Suppressor macrophage treated with lipopolysaccharide for 4 hours (primary cell): ENCODE data around the gene SOX15.

Source experiments
- DNase-seq: peaks from one replicate; pipeline ENCODE4 v3.0.0-alpha.2; 2020

The SOX15 gene

DNA sequence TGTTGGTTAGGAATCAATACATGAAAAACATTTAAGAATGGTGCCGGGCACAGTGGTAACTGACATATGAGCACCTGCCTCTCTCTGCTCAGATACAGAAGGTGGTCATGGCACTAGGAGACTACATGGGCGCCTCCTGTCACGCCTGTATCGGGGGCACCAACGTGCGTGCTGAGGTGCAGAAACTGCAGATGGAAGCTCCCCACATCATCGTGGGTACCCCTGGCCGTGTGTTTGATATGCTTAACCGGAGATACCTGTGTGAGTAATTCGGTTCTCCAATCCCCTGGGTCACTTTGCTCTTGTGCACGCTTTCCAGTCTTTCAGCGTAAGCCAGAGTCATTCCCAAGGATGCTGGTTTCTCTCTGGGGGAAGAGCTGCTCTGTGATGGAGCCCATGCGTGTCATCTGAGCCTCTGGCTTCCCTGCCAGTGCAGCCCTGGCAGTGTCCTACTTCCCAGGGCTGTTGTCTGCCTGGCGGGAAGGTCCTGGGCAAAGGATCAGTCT is 13.4 kb downstream of the SOX15 start:
- no peak for DNase-seq

GRCh38 chr17:7575959-7576358 is 13.9 kb downstream of the SOX15 start:
- no peak for DNase-seq

DNA sequence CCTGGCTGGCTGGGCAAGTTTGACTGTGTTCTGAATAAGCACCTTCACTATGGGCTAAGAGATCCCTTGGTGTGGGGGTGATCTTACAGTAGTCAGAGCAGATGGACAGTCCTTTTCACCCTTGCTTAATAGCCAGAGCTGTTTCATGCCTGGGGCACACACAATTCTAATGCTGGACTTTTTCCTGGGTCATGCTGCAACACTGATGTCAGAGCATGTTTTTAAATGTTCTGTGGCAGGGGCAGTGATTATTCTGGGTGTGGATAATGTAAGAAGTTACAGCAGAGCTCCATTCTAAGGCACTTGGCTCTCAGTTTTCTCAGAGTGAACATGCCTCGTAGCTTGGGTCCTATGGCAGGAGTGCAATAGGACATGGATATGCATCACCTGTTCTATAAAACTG is 14.4 kb downstream of the SOX15 start:
- DNase-seq, result no peak

- DNase-seq, result no peak
These were observed 15.5 kb downstream of the SOX15 start for GRCh38 chr17:7574176-7574953.

DNA sequence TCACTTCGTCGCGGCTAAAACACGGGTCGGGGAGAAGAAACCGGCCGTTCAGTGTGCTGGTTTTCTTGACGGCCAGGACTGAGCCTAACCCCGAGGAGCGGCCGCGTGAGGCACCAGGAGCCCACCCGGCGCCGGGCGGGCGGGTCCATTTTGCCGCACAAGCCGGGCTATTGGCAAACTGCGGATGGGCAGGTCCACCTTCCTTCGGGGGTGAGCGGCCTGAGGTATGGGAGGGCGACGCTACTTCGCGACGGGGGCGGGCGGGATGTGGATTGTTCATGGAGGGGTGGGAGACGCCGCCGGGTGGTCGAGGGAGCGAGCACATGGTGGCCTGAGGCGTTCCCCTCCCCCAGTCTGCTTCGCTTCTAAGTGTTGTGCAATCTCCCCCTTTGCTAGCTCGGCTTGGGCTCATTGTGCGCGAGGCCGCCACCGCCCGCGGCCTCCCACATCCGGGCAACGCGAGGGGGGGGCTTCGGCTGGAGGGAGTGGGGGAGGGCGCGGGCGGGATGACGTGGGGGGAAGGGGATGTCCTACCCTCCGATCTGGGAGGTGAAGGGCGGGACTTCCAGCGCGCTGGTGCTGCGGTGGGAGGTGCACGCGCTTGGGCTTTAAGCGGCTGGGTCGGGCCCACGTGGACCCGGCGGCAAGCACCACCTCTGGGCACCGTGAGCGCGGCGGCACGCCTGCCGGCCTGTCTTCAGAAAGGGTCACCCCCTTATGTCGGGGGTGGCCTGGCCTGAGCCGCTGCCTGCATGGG is 16.4 kb downstream of the SOX15 start:
- peak; percentile 97 for DNase-seq

DNA sequence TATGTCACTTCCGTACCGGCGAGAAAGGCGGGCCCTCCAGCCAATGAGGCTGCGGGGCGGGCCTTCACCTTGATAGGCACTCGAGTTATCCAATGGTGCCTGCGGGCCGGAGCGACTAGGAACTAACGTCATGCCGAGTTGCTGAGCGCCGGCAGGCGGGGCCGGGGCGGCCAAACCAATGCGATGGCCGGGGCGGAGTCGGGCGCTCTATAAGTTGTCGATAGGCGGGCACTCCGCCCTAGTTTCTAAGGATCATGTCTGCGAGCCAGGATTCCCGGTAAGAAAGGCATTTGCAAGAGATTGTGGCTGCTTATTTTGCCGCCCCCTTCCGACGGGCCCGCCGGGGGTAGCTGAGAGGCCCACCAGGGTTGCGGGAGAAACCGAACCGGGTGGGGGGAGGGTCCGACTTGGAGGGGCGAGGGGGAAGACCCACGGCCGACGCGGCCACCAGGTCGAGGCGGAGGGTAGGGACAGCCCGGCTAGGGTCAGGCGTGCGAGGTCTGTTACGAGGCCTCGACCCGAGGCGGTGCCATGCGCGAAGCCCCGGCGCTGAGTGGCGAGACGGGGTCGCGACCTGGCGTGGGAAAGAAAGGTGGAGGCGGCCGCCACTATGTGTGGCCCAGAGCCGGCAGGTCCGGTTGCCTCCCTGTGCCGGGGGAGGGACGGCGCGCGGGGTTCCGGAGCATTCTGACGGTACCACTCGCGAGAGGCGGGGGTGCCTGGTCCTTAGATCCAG is 17.1 kb downstream of the SOX15 start:
- peak; percentile 100 for DNase-seq

DNA sequence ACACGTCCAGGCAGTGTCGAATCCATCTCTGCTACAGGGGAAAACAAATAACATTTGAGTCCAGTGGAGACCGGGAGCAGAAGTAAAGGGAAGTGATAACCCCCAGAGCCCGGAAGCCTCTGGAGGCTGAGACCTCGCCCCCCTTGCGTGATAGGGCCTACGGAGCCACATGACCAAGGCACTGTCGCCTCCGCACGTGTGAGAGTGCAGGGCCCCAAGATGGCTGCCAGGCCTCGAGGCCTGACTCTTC is 17.6 kb downstream of the SOX15 start:
- no peak for DNase-seq

DNA sequence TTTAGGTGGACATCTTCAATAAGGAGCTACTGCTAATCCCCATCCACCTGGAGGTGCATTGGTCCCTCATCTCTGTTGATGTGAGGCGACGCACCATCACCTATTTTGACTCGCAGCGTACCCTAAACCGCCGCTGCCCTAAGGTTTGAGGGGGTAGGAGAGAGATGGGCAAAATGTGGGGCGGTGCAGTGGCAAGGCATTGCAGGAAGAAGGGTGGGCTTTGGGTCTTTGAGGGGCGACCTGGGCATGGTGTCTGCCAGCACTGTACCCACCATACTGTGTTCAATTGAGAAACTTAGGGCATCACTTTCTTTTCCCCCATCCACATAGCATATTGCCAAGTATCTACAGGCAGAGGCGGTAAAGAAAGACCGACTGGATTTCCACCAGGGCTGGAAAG is 19.5 kb downstream of the SOX15 start:
- no peak for DNase-seq

- no peak for DNase-seq
These were observed 20.3 kb downstream of the SOX15 start for GRCh38 chr17:7569571-7569970.

DNA sequence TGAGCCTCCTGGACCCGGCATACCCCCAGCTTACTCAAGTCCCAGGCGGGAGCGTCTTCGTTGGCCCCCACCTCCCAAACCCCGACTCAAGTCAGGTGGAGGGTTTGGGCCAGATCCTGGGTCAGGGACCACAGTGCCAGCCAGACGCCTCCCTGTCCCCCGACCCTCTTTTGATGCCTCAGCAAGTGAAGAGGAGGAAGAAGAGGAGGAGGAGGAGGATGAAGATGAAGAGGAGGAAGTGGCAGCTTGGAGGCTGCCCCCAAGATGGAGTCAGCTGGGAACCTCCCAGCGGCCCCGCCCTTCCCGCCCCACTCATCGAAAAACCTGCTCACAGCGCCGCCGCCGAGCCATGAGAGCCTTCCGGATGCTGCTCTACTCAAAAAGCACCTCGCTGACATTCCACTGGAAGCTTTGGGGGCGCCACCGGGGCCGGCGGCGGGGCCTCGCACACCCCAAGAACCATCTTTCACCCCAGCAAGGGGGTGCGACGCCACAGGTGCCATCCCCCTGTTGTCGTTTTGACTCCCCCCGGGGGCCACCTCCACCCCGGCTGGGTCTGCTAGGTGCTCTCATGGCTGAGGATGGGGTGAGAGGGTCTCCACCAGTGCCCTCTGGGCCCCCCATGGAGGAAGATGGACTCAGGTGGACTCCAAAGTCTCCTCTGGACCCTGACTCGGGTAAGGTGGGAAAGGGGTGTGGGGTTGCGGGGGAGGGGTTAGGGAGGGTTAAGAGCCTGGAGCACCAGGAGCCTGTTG is 26.6 kb downstream of the SOX15 start:
- no peak for DNase-seq

DNA sequence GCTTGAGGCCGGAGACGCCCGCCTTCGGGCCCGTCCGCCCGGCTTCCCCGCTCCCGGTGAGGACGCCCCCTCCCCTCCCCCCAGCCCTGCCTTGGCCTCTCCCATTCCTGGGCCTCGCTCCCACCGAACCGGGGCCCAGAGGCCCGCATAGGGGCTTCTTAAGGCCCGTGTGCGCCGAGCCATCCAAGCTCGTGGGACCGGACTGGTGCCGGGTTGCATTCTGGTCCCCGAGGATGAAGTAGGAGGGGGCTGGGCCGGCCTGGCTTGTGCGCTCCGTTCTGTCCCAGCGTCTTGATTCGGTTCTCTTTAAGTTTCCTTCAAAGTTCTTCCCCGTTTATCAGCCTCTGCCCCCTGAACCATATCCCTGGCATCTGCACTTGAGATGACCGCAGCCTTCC is 27.7 kb downstream of the SOX15 start:
- no peak for DNase-seq

- peak; percentile 97 for DNase-seq
These were observed 28.2 kb downstream of the SOX15 start, which contains the start of gene SENP3 for GRCh38 chr17:7561589-7562207. SENP3 (plus strand) TSS chr17:7561919; CDS start chr17:7563077, 1,158 bp downstream.

GRCh38 chr17:7561028-7561575 is 28.8 kb downstream of the SOX15 start:
- DNase-seq, result peak; percentile 89

DNA sequence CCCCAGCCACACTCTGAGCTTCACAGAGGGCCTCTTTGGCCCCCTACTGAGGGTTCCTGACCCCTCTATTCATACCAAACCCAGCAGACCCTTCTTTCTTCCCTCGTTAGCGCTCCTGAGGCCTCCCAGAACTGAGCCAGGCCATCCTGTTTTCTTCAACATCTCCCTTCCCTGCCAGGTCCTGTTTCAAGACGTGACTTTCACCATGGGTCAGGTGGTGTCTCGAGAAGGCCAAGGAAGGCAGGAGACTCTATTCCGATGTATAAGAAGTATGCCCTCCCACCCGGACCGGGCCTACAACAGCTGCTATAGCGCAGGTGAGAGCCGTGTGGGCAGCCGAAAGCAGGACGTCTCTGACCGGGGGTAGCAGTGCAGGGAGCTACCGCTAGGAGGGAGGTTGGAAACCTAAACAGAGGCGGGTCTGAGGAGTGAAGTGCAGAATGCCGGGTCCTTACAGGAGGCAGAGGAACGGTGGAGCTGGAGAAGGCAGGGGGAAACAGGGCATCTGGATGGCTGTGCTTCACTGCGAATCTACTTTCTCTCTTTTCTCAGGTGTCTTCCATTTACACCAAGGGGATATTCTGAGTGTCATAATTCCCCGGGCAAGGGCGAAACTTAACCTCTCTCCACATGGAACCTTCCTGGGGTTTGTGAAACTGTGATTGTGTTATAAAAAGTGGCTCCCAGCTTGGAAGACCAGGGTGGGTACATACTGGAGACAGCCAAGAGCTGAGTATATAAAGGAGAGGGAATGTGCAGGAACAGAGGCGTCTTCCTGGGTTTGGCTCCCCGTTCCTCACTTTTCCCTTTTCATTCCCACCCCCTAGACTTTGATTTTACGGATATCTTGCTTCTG is 29.5 kb downstream of the SOX15 start:
- DNase-seq, result peak; percentile 68

GRCh38 chr17:7559320-7560171 is 30.3 kb downstream of the SOX15 start:
- no peak for DNase-seq

DNA sequence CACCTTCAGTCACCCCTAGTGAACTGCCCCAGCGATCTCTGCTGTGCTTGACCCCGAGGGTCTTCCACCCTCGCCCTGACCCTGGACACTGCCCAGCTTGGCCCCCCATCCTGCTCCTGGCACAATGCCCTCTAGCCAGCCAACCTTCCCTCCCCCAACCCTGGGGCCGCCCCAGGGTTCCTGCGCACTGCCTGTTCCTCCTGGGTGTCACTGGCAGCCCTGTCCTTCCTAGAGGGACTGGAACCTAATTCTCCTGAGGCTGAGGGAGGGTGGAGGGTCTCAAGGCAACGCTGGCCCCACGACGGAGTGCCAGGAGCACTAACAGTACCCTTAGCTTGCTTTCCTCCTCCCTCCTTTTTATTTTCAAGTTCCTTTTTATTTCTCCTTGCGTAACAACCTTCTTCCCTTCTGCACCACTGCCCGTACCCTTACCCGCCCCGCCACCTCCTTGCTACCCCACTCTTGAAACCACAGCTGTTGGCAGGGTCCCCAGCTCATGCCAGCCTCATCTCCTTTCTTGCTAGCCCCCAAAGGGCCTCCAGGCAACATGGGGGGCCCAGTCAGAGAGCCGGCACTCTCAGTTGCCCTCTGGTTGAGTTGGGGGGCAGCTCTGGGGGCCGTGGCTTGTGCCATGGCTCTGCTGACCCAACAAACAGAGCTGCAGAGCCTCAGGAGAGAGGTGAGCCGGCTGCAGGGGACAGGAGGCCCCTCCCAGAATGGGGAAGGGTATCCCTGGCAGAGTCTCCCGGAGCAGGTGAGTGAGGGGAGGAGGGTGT is 31.2 kb downstream of the SOX15 start, which contains the start of gene TNFSF13:
Gene TNFSF13, plus strand, starts transcription at position 207 of the 776 bp plus-strand sequence. Its CDS starts 290 bp downstream, at position 497.
- DNase-seq, result peak; percentile 46

- DNase-seq, result peak; percentile 69
These were observed 31.9 kb downstream of the SOX15 start for GRCh38 chr17:7557775-7558543.

- no peak for DNase-seq
These were observed 32.6 kb downstream of the SOX15 start for GRCh38 chr17:7557147-7557764.
